HepG2 (cell line): ENCODE data around the gene CARD19. TPM values are rescaled to one million over a fixed set of nuclear protein-coding genes. Genes with fewer than 3 reads are reported as not detected.

ENCODE experiments used
- ARID5B ChIP-seq: IDR thresholded peaks from 2 replicates; pipeline ENCODE4 v1.4.0; 2020; ENCODE audit warnings: mild to moderate bottlenecking, missing genetic modification reagents
- BRD4 ChIP-seq: sonication (generic); formaldehyde crosslinking; IDR thresholded peaks from 2 replicates; pipeline ENCODE4 v1.4.0; 2020; ENCODE audit warnings: missing genetic modification reagents
- E2F5 ChIP-seq: sonication (generic); formaldehyde crosslinking; conservative IDR thresholded peaks from 2 replicates; pipeline ENCODE4 v1.4.0; 2020; ENCODE audit warnings: missing genetic modification reagents
- FOXA1 ChIP-seq, 2 experiments: fragments of 450-650 bp in 1 of 2; sonication (generic) in 1 of 2; formaldehyde crosslinking in 1 of 2; IDR thresholded peaks; 2 replicates each; pipeline versions ENCODE4 v1.4.0 to v1.6.1; 2016 to 2020; ENCODE audit warnings: missing genetic modification reagents in 1 of 2
- HDAC6 ChIP-seq: fragments of 200-600 bp; sonication (generic); IDR thresholded peaks from 2 replicates; pipeline ENCODE4 v1.7.0; 2017; ENCODE audit warnings: mild to moderate bottlenecking, antibody characterized with exemption, low read length, low read depth
- MAFF ChIP-seq: IDR thresholded peaks from 2 replicates; pipeline ENCODE4 v1.6.1; 2011; ENCODE audit warnings: low read depth, low read length, improper control_type of control experiment
- MLX ChIP-seq: IDR thresholded peaks from 2 replicates; pipeline ENCODE4 v1.6.1; 2016
- SETDB1 ChIP-seq: sonication (generic); formaldehyde crosslinking; IDR thresholded peaks from 2 replicates; pipeline ENCODE4 v1.5.1; 2020; ENCODE audit warnings: missing genetic modification reagents, mild to moderate bottlenecking, borderline replicate concordance
- SOX6 ChIP-seq, 2 experiments: fragments of 450-650 bp in 1 of 2; sonication (generic) in 1 of 2; formaldehyde crosslinking in 1 of 2; IDR thresholded peaks; 2 replicates each; pipeline versions ENCODE4 v1.4.0 to v1.6.1; 2017 to 2020; ENCODE audit warnings: antibody characterized with exemption in 1 of 2, mild to moderate bottlenecking in 1 of 2, missing genetic modification reagents in 1 of 2
- TBX2 ChIP-seq: sonication (generic); formaldehyde crosslinking; IDR thresholded peaks from 2 replicates; pipeline ENCODE4 v1.5.0; 2020; ENCODE audit warnings: missing genetic modification reagents, mild to moderate bottlenecking, borderline replicate concordance
- ZKSCAN5 ChIP-seq: sonication (generic); formaldehyde crosslinking; IDR thresholded peaks from 2 replicates; pipeline ENCODE4 v1.5.1; 2020; ENCODE audit warnings: mild to moderate bottlenecking, missing genetic modification reagents
- ZNF557 ChIP-seq: sonication (generic); formaldehyde crosslinking; IDR thresholded peaks from 2 replicates; pipeline ENCODE4 v1.4.0; 2020; ENCODE audit warnings: missing genetic modification reagents
- ZNF629 ChIP-seq: sonication (generic); formaldehyde crosslinking; conservative IDR thresholded peaks from 2 replicates; pipeline ENCODE4 v1.5.0; 2020; ENCODE audit warnings: missing genetic modification reagents
- ZNF672 ChIP-seq: sonication (generic); formaldehyde crosslinking; IDR thresholded peaks from 2 replicates; pipeline ENCODE4 v1.8.1; 2022; ENCODE audit warnings: missing genetic modification reagents
- polyA plus RNA-seq, 8 experiments: library from polyadenylated mRNA; depleted of rRNA in 3 of 8; stranded (reverse) in 7 of 8; unstranded in 1 of 8; fragments of >200 nt; fragmentation: Illumina TruSeq in 4 of 8; extraction: Trizol in 4 of 8; gene quantifications; 2 replicates each; pipeline versions ENCODE4 v1.2.1 to v1.2.3, GENCODE V29; 2011 to 2016; ENCODE audit warnings: low read depth in 4 of 8, missing spikeins in 1 of 8, mixed read lengths in 1 of 8; ENCODE audit not compliant: insufficient read depth in 1 of 8
- total RNA-seq, 5 experiments: library from RNA; depleted of rRNA; stranded (reverse); fragments of >200 nt; fragmentation: Illumina TruSeq; extraction: Trizol; gene quantifications; 2 replicates each; pipeline ENCODE4 v1.2.3, GENCODE V29; 2016; ENCODE audit warnings: low read depth in 1 of 5
- TF ChIP-seq, protein P1 (sequence below): sonication (generic); formaldehyde crosslinking; IDR thresholded peaks from 2 replicates; pipeline ENCODE4 v1.4.0; 2020; ENCODE audit warnings: missing genetic modification reagents, mild to moderate bottlenecking, borderline replicate concordance
- TF ChIP-seq, protein P2 (sequence below), 2 experiments: sonication (generic) in 1 of 2; formaldehyde crosslinking in 1 of 2; IDR thresholded peaks; 2 replicates each; pipeline versions ENCODE4 v1.4.0 to v1.6.1; 2018 to 2020; ENCODE audit warnings: missing genetic modification reagents in 2 of 2, borderline replicate concordance in 1 of 2, low read depth in 1 of 2, mild to moderate bottlenecking in 1 of 2, missing biosample characterization in 1 of 2
- TF ChIP-seq, protein P3 (sequence below): sonication (generic); formaldehyde crosslinking; IDR thresholded peaks from 2 replicates; pipeline ENCODE4 v1.4.0; 2020; ENCODE audit warnings: missing genetic modification reagents

CARD19 gene
- total and polyA plus RNA-seq, 2 of the 13 experiments (the other 11 are each of a cell fraction or from before 2014, with no cell fraction given) = 18.4 to 47.2 TPM

DNA sequence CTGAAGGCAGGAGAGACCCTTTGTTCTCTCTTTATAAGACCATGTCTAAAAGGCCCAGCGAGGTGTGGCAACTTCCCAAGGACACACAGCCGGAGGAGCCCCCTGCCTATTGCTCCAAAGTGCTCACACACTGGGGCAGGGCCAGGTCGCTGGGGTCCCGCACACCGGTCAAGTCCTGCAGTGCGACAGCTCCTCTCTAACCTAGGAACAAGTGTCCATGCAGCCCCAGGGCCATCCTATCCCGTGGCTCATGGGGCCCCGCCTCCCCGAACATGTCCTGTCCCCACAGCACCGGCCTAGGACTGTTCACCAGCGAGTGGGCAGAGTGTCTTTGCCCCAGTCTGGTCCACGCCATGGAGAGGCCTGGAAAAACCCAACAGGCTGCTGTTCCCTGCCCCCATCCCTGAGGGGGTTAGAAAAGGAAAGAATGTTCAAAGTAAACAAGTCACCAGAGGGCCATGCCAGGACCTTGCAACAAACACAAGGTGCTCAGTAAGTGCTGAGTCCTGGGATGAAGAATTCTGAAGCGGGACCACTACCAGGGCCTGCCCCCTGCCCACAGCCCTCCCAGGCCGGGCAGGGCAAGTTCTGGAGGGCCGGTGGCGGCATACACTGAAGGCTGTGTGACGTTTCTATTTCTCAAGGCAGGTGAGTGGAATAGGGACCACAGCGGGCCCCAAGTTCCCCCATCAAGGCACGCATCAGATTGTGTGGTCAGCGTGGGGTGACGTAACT is 37.1 kb downstream of the CARD19 start (continued):
- TF ChIP-seq FOXA1 (IDR thresholded peaks at IDR 0.05) (no peak), FOXA1 (CRISPR knock-in tag; IDR thresholded peaks at IDR 0.05) (peak; percentile 83), SOX6 (IDR thresholded peaks at IDR 0.05) (no peak), SOX6 (CRISPR knock-in tag; IDR thresholded peaks at IDR 0.05) (no peak; the same call in 1 of the 2 replicates), ZNF672 (CRISPR knock-in tag) (no peak), BRD4 (no peak), E2F5 (CRISPR knock-in tag) (no peak), ZKSCAN5 (CRISPR knock-in tag) (no peak), ZNF557 (CRISPR knock-in tag) (no peak), TBX2 (no peak; the same call in 1 of the 2 replicates), ARID5B (CRISPR knock-in tag) (peak; percentile 62; the same call in 1 of the 2 replicates), SETDB1 (CRISPR knock-in tag) (0 out of 2 replicates have a peak, but pooled peaks have one; percentile 17), ZNF629 (no peak), MLX (CRISPR knock-in tag) (0 out of 2 replicates have a peak, but pooled peaks have one; percentile 23), MAFF (no peak), HDAC6 (no peak)
- TF ChIP-seq, protein P1, sequence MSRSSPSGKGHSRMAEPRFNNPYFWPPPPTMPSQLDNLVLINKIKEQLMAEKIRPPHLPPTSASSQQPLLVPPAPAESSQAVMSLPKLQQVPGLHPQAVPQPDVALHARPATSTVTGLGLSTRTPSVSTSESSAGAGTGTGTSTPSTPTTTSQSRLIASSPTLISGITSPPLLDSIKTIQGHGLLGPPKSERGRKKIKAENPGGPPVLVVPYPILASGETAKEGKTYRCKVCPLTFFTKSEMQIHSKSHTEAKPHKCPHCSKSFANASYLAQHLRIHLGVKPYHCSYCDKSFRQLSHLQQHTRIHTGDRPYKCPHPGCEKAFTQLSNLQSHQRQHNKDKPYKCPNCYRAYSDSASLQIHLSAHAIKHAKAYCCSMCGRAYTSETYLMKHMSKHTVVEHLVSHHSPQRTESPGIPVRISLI (CRISPR knock-in tag) = no peak
- TF ChIP-seq, protein P2, sequence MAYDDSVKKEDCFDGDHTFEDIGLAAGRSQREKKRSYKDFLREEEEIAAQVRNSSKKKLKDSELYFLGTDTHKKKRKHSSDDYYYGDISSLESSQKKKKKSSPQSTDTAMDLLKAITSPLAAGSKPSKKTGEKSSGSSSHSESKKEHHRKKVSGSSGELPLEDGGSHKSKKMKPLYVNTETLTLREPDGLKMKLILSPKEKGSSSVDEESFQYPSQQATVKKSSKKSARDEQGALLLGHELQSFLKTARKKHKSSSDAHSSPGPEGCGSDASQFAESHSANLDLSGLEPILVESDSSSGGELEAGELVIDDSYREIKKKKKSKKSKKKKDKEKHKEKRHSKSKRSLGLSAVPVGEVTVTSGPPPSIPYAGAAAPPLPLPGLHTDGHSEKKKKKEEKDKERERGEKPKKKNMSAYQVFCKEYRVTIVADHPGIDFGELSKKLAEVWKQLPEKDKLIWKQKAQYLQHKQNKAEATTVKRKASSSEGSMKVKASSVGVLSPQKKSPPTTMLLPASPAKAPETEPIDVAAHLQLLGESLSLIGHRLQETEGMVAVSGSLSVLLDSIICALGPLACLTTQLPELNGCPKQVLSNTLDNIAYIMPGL (CRISPR knock-in tag; IDR thresholded peaks at IDR 0.05; ENCODE audit: borderline replicate concordance in 1 of 2, low read depth in 1 of 2) = no peak
- TF ChIP-seq, protein P3, sequence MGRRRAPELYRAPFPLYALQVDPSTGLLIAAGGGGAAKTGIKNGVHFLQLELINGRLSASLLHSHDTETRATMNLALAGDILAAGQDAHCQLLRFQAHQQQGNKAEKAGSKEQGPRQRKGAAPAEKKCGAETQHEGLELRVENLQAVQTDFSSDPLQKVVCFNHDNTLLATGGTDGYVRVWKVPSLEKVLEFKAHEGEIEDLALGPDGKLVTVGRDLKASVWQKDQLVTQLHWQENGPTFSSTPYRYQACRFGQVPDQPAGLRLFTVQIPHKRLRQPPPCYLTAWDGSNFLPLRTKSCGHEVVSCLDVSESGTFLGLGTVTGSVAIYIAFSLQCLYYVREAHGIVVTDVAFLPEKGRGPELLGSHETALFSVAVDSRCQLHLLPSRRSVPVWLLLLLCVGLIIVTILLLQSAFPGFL (CRISPR knock-in tag) = no peak
